Neural progenitor cell (in vitro differentiated cells): ENCODE measurements around the gene SHROOM2. TPM values are rescaled to one million over a fixed set of nuclear protein-coding genes. Genes with fewer than 3 reads are reported as not detected.

Source experiments
- DNase-seq: peaks from one replicate; pipeline ENCODE4 v3.0.0-alpha.2; 2016; ENCODE audit warnings: low spot score
- H2AFZ ChIP-seq: fragments of 200-600 bp; sonication (generic); replicated peaks from 2 replicates; pipeline ENCODE4 v1.6.1; 2016; ENCODE audit warnings: antibody characterized with exemption
- H3F3A ChIP-seq: fragments of 200-600 bp; sonication (generic); 2 replicates; pipeline ENCODE4 v1.6.1; 2016; ENCODE audit warnings: antibody characterized with exemption, low read depth
- H3K27ac ChIP-seq: fragments of 200-600 bp; sonication (generic); 2 replicates; pipeline ENCODE4 v1.5.1; 2016; ENCODE audit warnings: mild to moderate bottlenecking
- H3K27me3 ChIP-seq: fragments of 200-600 bp; sonication (generic); 2 replicates; pipeline ENCODE4 v1.6.1; 2016; ENCODE audit warnings: mild to moderate bottlenecking, moderate library complexity
- H3K36me3 ChIP-seq: fragments of 200-600 bp; sonication (generic); 2 replicates; pipeline ENCODE4 v1.5.1; 2016
- H3K4me1 ChIP-seq: fragments of 200-600 bp; sonication (generic); 2 replicates; pipeline ENCODE4 v1.6.1; 2016; ENCODE audit warnings: mixed run types
- H3K4me2 ChIP-seq: fragments of 200-600 bp; sonication (generic); 2 replicates; pipeline ENCODE4 v1.6.1; 2016
- H3K4me3 ChIP-seq: fragments of 200-600 bp; sonication (generic); 2 replicates; pipeline ENCODE4 v1.5.1; 2016
- H3K79me2 ChIP-seq: fragments of 200-600 bp; sonication (generic); 2 replicates; pipeline ENCODE4 v1.6.1; 2016; ENCODE audit warnings: low read depth
- H3K9ac ChIP-seq: fragments of 200-600 bp; sonication (generic); 2 replicates; pipeline ENCODE4 v1.6.1; 2016
- H3K9me3 ChIP-seq: fragments of 200-600 bp; sonication (generic); 2 replicates; pipeline ENCODE4 v1.5.1; 2016; ENCODE audit warnings: low read depth
- H4K20me1 ChIP-seq: fragments of 200-600 bp; sonication (generic); 2 replicates; pipeline ENCODE4 v1.6.1; 2016; ENCODE audit warnings: low read depth
- H3K27ac Mint-ChIP-seq: 3 replicates; pipeline ENCODE4 v1.8.0; 2021; ENCODE audit warnings: mixed read lengths
- H3K27me3 Mint-ChIP-seq: 2 replicates; pipeline ENCODE4 v1.8.0; 2022; ENCODE audit warnings: low read depth, mild to moderate bottlenecking, inconsistent platforms, moderate library complexity, mixed read lengths; ENCODE audit not compliant: insufficient read depth
- H3K36me3 Mint-ChIP-seq: 3 replicates; pipeline ENCODE4 v1.8.0; 2021; ENCODE audit warnings: mixed read lengths
- H3K4me1 Mint-ChIP-seq: 3 replicates; pipeline ENCODE4 v1.8.0; 2021; ENCODE audit warnings: mixed read lengths
- H3K4me3 Mint-ChIP-seq: 3 replicates; pipeline ENCODE4 v1.8.0; 2021; ENCODE audit warnings: mild to moderate bottlenecking, moderate library complexity, mixed read lengths
- H3K9me3 Mint-ChIP-seq: 3 replicates; pipeline ENCODE4 v1.8.0; 2020; ENCODE audit warnings: mixed read lengths
- EZH2 ChIP-seq: fragments of 200-600 bp; sonication (generic); IDR thresholded peaks from 2 replicates; pipeline ENCODE4 v1.6.1; 2017; ENCODE audit warnings: antibody characterized with exemption, mild to moderate bottlenecking, moderate library complexity
- EZH2phosphoT487 ChIP-seq: fragments of 200-600 bp; sonication (generic); IDR thresholded peaks from 2 replicates; pipeline ENCODE4 v1.6.1; 2017; ENCODE audit warnings: antibody characterized with exemption
- total RNA-seq: library from RNA; depleted of rRNA; stranded (reverse); fragments of >200 nt; gene quantifications from 2 replicates; pipeline ENCODE4 v1.2.3, GENCODE V29; 2015; ENCODE audit warnings: low replicate concordance
- TF ChIP-seq, protein P1 (sequence below): fragments of 200-600 bp; sonication (generic); IDR thresholded peaks from 2 replicates; pipeline ENCODE4 v1.5.1; 2017; ENCODE audit warnings: antibody characterized with exemption, mild to moderate bottlenecking

Gene SHROOM2
- total RNA-seq, 1 donor from 2014 or later = 9.1 TPM

DNA sequence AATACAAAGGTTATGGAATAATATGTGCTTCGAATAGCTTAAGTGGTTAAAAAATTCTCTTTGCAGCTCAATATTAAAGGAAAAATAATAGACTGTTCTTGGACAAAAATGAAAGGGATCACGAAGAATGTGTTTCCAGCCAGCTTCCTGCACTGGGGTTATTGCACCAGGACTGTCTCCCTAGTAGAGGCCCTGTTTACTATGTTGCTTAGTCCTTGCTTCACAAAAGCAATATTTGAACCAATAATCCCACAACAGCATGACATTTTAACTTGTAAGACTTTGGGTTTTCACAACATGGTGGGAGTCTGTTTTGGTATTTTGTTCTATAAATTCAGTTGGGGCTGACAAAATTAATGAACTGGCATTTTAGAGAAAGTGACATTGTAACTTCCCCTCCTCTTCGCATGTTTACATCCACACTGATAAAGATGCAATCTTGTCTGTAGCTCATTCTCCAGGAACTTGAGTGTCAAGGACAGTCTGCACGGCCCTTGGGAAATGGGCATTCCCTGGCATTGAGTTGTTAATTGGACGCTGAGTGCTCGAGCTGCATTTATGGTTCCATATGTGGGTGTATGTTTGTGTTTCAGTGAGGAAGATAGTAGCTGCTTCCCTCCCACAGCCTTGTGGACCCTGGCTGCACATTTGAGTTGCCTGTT lies 39.0 kb downstream of the SHROOM2 start:
- Mint-ChIP-seq H3K4me1 (peaks cover 23% of the 10 kb centered on the region), H3K9me3 (peaks cover 18% of the 10 kb centered on the region), H3K36me3 (peaks cover 9% of the 10 kb centered on the region), H3K4me3 (no peak overlapping the region), H3K27ac (no peak overlapping the region), H3K27me3 (peaks cover 6% of the 10 kb centered on the region)
- H3K4me3 ChIP-seq = no peak overlapping the region
- TF ChIP-seq, protein P1, sequence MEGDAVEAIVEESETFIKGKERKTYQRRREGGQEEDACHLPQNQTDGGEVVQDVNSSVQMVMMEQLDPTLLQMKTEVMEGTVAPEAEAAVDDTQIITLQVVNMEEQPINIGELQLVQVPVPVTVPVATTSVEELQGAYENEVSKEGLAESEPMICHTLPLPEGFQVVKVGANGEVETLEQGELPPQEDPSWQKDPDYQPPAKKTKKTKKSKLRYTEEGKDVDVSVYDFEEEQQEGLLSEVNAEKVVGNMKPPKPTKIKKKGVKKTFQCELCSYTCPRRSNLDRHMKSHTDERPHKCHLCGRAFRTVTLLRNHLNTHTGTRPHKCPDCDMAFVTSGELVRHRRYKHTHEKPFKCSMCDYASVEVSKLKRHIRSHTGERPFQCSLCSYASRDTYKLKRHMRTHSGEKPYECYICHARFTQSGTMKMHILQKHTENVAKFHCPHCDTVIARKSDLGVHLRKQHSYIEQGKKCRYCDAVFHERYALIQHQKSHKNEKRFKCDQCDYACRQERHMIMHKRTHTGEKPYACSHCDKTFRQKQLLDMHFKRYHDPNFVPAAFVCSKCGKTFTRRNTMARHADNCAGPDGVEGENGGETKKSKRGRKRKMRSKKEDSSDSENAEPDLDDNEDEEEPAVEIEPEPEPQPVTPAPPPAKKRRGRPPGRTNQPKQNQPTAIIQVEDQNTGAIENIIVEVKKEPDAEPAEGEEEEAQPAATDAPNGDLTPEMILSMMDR = no peak
- TF ChIP-seq EZH2phosphoT487 = no peak
- no peak for TF ChIP-seq EZH2
- no peak overlapping the region for H2AFZ ChIP-seq
- H3K79me2 ChIP-seq = peaks cover 33% of the 10 kb centered on the region
- no peak for DNase-seq
- peaks cover 15% of the 10 kb centered on the region for H4K20me1 ChIP-seq
- peaks cover 3% of the 10 kb centered on the region for H3K9me3 ChIP-seq
- no peaks in the 10 kb centered on the region for H3K36me3 ChIP-seq
- no peaks in the 10 kb centered on the region for H3K4me1 ChIP-seq
- no peaks in the 10 kb centered on the region for H3K27me3 ChIP-seq
- no peak overlapping the region for H3K27ac ChIP-seq
- H3K9ac ChIP-seq = no peak overlapping the region
- no peak overlapping the region for H3K4me2 ChIP-seq
- H3F3A ChIP-seq = no peaks in the 10 kb centered on the region

DNA sequence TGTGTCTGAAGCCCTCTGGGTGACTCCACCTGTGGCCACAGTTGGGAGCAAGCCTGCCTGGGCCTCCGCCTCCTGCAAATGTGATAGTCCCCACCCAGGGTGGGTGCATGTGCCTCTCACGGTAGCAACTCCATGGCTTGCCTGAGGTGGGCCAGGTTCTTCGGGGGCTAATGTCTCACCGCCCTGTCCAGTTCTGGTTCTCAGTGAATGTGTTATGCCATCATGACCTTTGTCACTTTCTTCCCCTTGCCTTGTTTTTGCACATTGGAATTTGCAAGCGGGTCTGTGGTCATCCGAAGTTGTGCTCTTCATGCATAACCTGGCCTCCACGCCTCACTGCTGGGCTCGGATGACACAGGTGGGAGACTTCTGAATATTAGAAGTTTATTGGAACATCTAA lies 39.7 kb downstream of the SHROOM2 start:
- H3K4me3 ChIP-seq = no peak overlapping the region
- no peak overlapping the region for H3K9ac ChIP-seq
- peaks cover 31% of the 10 kb centered on the region for H3K79me2 ChIP-seq
- H4K20me1 ChIP-seq = peaks cover 15% of the 10 kb centered on the region
- DNase-seq = no peak
- peaks cover 23% of the 10 kb centered on the region for H3K4me1 Mint-ChIP-seq
- peaks cover 3% of the 10 kb centered on the region for H3K9me3 ChIP-seq
- no peaks in the 10 kb centered on the region for H3K27me3 ChIP-seq
- no peak overlapping the region for H3K4me3 Mint-ChIP-seq
- H3K27ac ChIP-seq = no peak overlapping the region
- no peak overlapping the region for H3K27ac Mint-ChIP-seq
- TF ChIP-seq, protein P1 = no peak
- TF ChIP-seq EZH2phosphoT487 (no peak), EZH2 (no peak)
- H3K36me3 ChIP-seq = no peaks in the 10 kb centered on the region
- peaks cover 21% of the 10 kb centered on the region for H3K9me3 Mint-ChIP-seq
- no peak overlapping the region for H3K4me2 ChIP-seq
- no peaks in the 10 kb centered on the region for H3K4me1 ChIP-seq
- peaks cover 13% of the 10 kb centered on the region for H3K36me3 Mint-ChIP-seq
- H2AFZ ChIP-seq = no peak overlapping the region
- peaks cover 7% of the 10 kb centered on the region for H3K27me3 Mint-ChIP-seq
- no peaks in the 10 kb centered on the region for H3F3A ChIP-seq

DNA sequence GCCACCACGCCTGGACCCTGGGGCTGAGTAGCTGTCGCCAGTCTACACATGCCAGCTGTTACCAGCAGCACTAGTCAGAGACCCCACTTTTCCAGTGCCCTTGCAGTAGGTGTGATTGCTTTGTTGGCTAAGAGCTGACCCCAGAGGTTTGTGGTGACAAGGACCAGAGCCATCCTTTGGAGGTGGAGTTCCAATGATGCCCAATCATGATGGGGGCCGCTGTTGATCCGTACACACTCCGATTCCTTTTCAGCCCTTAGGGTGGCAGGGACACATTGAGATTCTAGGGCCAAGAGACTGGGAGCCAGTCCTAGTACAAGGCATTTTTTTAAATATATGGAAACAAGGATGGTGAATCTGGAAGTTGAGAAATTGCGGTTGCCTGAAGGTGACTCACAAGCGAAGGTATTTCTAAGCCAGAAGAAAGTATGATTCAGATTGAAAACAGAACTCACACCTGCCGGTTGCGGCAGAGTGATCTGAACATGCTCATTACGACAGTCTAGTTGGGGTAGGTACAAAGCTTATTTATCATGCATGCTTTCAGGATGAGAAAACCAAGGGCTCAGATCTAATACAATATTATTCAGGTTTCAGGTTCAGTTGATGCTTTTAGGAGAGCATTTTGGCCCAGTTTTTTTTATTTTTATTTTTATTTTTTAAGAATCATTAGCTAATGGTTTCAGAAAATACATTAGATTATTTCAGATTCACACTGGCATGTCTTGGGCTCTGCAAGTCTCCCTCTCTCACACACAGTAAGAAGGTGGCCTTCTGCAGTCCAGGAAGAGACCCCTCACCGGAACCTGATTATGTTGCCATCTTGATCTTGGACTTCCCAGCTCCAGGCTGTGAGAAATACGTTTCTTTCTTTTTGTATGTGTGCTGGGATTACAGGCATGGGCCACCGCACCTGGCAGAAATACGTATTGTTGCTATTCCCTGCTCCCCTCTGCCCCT lies 43.4 kb downstream of the SHROOM2 start:
- Histone ChIP-seq H3K4me1 (no peaks in the 10 kb centered on the region), H3F3A (no peaks in the 10 kb centered on the region), H3K79me2 (peaks cover 46% of the 10 kb centered on the region), H3K4me3 (no peak overlapping the region), H3K36me3 (no peaks in the 10 kb centered on the region), H3K9me3 (no peaks in the 10 kb centered on the region), H2AFZ (no peak overlapping the region), H3K27me3 (no peaks in the 10 kb centered on the region), H3K4me2 (no peak overlapping the region), H3K9ac (no peak overlapping the region), H3K27ac (no peak overlapping the region), H4K20me1 (peaks cover 36% of the 10 kb centered on the region)
- peaks cover 31% of the 10 kb centered on the region for H3K9me3 Mint-ChIP-seq
- H3K4me1 Mint-ChIP-seq = peaks cover 27% of the 10 kb centered on the region
- DNase-seq = no peak
- peaks cover 17% of the 10 kb centered on the region for H3K27me3 Mint-ChIP-seq
- TF ChIP-seq, protein P1 = no peak
- no peak for TF ChIP-seq EZH2
- no peak for TF ChIP-seq EZH2phosphoT487
- no peak overlapping the region for H3K4me3 Mint-ChIP-seq
- H3K36me3 Mint-ChIP-seq = peaks cover 14% of the 10 kb centered on the region
- H3K27ac Mint-ChIP-seq = no peak overlapping the region
